Duodenal mucosa (tissue), 2 donors: ENCODE results near the gene MPZ.

Source experiments
- H3K27ac ChIP-seq: one replicate; pipeline ENCODE4 v1.7.0; 2013; ENCODE audit warnings: low read depth, low read length
- H3K27me3 ChIP-seq, 2 donors: one replicate each; pipeline ENCODE4 v1.7.0; 2013; ENCODE audit warnings: low read length in 2 of 2, control low read depth in 1 of 2; ENCODE audit not compliant: insufficient read depth in 2 of 2, control insufficient read depth in 1 of 2
- H3K36me3 ChIP-seq, 2 donors: one replicate each; pipeline ENCODE4 v1.7.0; 2013; ENCODE audit warnings: low read length in 2 of 2, control low read depth in 1 of 2; ENCODE audit not compliant: insufficient read depth in 2 of 2, control insufficient read depth in 1 of 2
- H3K4me1 ChIP-seq, 2 donors: one replicate each; pipeline ENCODE4 v1.7.0; 2013; ENCODE audit warnings: low read length in 2 of 2, control low read depth in 1 of 2; ENCODE audit not compliant: insufficient read depth in 2 of 2, control insufficient read depth in 1 of 2
- H3K4me3 ChIP-seq, 2 donors: one replicate each; pipeline ENCODE4 v1.7.0; 2013; ENCODE audit warnings: low read length in 2 of 2, low read depth in 1 of 2
- H3K9ac ChIP-seq, 2 donors: one replicate each; pipeline ENCODE4 v1.7.0; 2013; ENCODE audit warnings: low read length in 2 of 2, low read depth in 1 of 2
- H3K9me3 ChIP-seq, 2 donors: one replicate each; pipeline ENCODE4 v1.7.0; 2013; ENCODE audit warnings: low read length in 2 of 2, control low read depth in 1 of 2; ENCODE audit not compliant: control insufficient read depth in 1 of 2

MPZ gene

GRCh38 chr1:161300478-161300877, 9.3 kb downstream of the MPZ start:
- Histone ChIP-seq H3K4me3 (no peak overlapping the region), H3K9me3 (no peaks in the 10 kb centered on the region), H3K27ac (no peak overlapping the region), H3K9ac (no peak overlapping the region), H3K27me3 (no peaks in the 10 kb centered on the region), H3K36me3 (no peaks in the 10 kb centered on the region), H3K4me1 (peaks cover 8 to 13% of the 10 kb centered on the region in 2 donors)

DNA sequence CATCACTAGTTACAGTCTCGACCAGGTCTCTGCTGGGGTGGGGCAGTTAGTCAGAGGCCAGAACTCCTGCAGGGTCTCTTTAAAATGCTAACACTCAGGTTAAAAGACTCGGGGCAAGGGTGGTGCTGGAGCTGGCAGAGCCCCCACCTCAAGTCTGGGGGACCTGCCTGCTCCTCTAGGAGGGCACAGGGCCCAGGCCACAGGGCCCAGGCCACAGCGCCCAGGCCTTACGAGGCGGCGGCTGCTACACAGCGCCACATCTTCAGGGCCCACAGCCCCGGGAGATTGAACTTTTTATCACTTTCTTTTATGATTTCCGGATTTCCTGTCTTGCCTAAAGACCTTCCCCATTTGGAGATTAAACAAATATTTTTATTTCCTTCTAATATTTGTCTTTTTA, 10.4 kb downstream of the MPZ start:
- Histone ChIP-seq H3K36me3 (no peaks in the 10 kb centered on the region), H3K27me3 (no peaks in the 10 kb centered on the region), H3K27ac (no peak overlapping the region), H3K9me3 (no peaks in the 10 kb centered on the region), H3K4me1 (peaks cover 3 to 6% of the 10 kb centered on the region in 2 donors), H3K4me3 (no peak overlapping the region), H3K9ac (no peak overlapping the region)

GRCh38 chr1:161298116-161298515, 11.7 kb downstream of the MPZ start:
- Histone ChIP-seq H3K4me3 (no peak overlapping the region), H3K27me3 (no peaks in the 10 kb centered on the region), H3K27ac (no peak overlapping the region), H3K4me1 (no peaks in the 10 kb centered on the region), H3K36me3 (no peaks in the 10 kb centered on the region), H3K9me3 (no peaks in the 10 kb centered on the region), H3K9ac (no peak overlapping the region)

GRCh38 chr1:161297415-161297814, 12.4 kb downstream of the MPZ start:
- no peak overlapping the region for H3K27ac ChIP-seq
- H3K4me1 ChIP-seq: no peaks in the 10 kb centered on the region
- no peaks in the 10 kb centered on the region for H3K36me3 ChIP-seq
- H3K9ac ChIP-seq: no peak overlapping the region
- H3K4me3 ChIP-seq: no peak overlapping the region
- H3K27me3 ChIP-seq: no peaks in the 10 kb centered on the region
- no peaks in the 10 kb centered on the region for H3K9me3 ChIP-seq

GRCh38 chr1:161290779-161291178, 19.0 kb downstream of the MPZ start:
- Histone ChIP-seq H3K27me3 (no peaks in the 10 kb centered on the region), H3K27ac (no peak overlapping the region), H3K9ac (no peak overlapping the region), H3K4me3 (no peak overlapping the region), H3K36me3 (no peaks in the 10 kb centered on the region), H3K4me1 (peaks cover 0 to 7% of the 10 kb centered on the region in 2 donors), H3K9me3 (no peaks in the 10 kb centered on the region)

GRCh38 chr1:161287482-161288054, 22.2 kb downstream of the MPZ start:
- Histone ChIP-seq H3K9ac (no peak overlapping the region), H3K27ac (no peak overlapping the region), H3K27me3 (no peaks in the 10 kb centered on the region), H3K9me3 (no peaks in the 10 kb centered on the region), H3K36me3 (no peaks in the 10 kb centered on the region), H3K4me3 (no peak overlapping the region), H3K4me1 (peaks cover 0 to 7% of the 10 kb centered on the region in 2 donors)

- Histone ChIP-seq H3K9ac (no peak overlapping the region), H3K27me3 (no peaks in the 10 kb centered on the region), H3K36me3 (no peaks in the 10 kb centered on the region), H3K9me3 (no peaks in the 10 kb centered on the region), H3K27ac (no peak overlapping the region), H3K4me1 (peaks cover 0 to 7% of the 10 kb centered on the region in 2 donors), H3K4me3 (no peak overlapping the region)
Measured at GRCh38 chr1:161285521-161285920, 24.2 kb downstream of the MPZ start.

- H3K9ac ChIP-seq: no peak overlapping the region
- no peak overlapping the region for H3K4me3 ChIP-seq
- no peaks in the 10 kb centered on the region for H3K27me3 ChIP-seq
- no peaks in the 10 kb centered on the region for H3K36me3 ChIP-seq
- no peaks in the 10 kb centered on the region for H3K9me3 ChIP-seq
- H3K27ac ChIP-seq: no peak overlapping the region
- H3K4me1 ChIP-seq: peaks cover 0 to 7% of the 10 kb centered on the region in 2 donors
Measured at GRCh38 chr1:161285113-161285512, 24.7 kb downstream of the MPZ start.

DNA sequence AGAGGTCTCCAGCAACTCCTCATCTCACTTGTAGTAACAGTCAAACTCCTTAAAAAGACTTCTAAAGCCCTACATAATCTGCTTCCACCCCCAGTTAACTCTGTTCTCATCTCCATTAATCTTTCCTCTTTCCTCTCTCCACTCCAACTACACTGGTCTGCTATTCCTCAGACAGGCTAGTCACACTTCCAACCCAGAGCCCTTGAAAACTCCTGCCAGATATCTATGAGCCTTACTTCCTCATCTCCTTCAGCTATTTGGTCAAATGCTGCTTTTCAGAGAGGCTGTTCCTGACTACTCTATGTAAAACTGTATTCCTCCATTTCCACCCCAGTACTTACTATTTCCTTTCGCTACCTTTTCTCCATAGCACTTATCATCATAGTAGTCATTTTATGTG, 26.8 kb downstream of the MPZ start:
- Histone ChIP-seq H3K27ac (no peak overlapping the region), H3K36me3 (no peaks in the 10 kb centered on the region), H3K4me1 (peaks cover 0 to 7% of the 10 kb centered on the region in 2 donors), H3K9ac (no peak overlapping the region), H3K27me3 (no peaks in the 10 kb centered on the region), H3K9me3 (no peaks in the 10 kb centered on the region), H3K4me3 (no peak overlapping the region)

DNA sequence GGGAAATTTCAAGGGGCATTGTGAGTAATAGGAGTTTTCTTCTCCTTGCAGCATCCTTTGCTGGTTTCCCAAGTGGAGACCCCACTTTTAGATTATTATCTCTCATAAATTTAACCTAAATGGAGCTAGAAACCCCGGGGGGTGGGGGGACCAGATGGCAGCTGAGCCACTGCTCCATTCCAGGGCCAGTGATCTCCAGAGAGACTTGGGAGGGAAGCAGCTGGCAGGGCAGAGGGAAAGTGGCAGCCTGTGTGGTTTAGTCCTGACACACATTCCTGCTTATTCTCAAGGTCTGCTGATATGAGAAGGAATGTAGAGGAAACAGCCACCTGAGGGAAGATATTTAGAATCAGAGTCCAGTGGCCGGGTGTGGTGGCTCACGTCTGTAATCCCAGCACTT, 34.9 kb downstream of the MPZ start:
- no peak overlapping the region for H3K27ac ChIP-seq
- no peaks in the 10 kb centered on the region for H3K36me3 ChIP-seq
- H3K27me3 ChIP-seq: no peaks in the 10 kb centered on the region
- no peaks in the 10 kb centered on the region for H3K4me1 ChIP-seq
- no peaks in the 10 kb centered on the region for H3K9me3 ChIP-seq
- H3K9ac ChIP-seq: no peak overlapping the region
- H3K4me3 ChIP-seq: no peak overlapping the region

GRCh38 chr1:161273402-161273801, 36.4 kb downstream of the MPZ start:
- Histone ChIP-seq H3K27ac (no peak overlapping the region), H3K4me3 (no peak overlapping the region), H3K27me3 (no peaks in the 10 kb centered on the region), H3K36me3 (no peaks in the 10 kb centered on the region), H3K9ac (no peak overlapping the region), H3K9me3 (no peaks in the 10 kb centered on the region), H3K4me1 (no peaks in the 10 kb centered on the region)
